Stimulated activated CD4-positive, alpha-beta T cell treated with anti-CD3 and anti-CD28 coated beads, Interleukin-4, amount 100 ng/mL, for 24 hours (primary cell): ENCODE measurements around the gene NKX6-2.
"Not testable (repeated sequence)": the region's sequence is repeated elsewhere in the genome, so short reads cannot be mapped to it uniquely, and the experiment has no call there.

Experiments
- DNase-seq: peaks from one replicate; pipeline ENCODE4 v3.0.0-alpha.2; 2020

Gene NKX6-2

DNA sequence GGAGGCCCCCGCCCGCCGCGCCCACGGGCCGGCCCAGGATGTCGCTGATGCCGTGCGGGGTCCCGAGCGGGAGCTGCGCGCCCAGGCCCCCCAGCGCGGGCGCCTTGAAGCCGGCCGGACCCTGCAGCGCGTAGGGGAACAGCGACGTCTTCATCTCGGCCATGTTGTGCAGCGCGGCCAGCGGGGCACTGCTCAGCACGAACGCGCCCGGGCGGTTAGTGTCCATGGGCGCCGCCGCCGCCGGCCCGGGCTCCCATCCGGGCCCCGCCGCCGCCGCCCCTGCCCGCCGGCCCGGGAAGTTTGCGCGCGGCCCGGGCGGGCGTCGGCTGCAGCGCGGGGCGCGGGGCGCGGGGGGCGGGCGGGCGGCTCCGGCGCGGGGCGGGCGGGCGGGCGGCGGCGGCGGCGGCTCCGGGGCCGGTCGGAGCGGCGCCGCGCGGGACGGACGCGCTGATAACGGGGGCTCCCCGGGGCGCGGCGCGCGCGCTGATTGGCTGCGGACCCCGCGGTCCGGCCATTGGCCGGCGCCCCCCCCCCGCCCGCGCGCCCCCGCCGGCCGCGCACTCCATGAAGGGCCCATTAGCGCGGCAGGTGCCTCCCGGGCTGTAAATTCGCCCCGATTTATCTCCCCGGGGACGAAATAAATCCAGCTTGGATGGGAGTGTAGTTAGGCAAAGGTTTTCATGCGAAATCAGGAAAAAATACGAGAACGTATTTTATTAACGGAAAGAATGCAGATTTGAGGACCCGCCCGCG is at the start of gene NKX6-2:
NKX6-2 (minus strand) TSS at position 425 of the 753 bp plus-strand sequence; CDS start at position 226, 199 bp downstream.
- DNase-seq = no peak

DNA sequence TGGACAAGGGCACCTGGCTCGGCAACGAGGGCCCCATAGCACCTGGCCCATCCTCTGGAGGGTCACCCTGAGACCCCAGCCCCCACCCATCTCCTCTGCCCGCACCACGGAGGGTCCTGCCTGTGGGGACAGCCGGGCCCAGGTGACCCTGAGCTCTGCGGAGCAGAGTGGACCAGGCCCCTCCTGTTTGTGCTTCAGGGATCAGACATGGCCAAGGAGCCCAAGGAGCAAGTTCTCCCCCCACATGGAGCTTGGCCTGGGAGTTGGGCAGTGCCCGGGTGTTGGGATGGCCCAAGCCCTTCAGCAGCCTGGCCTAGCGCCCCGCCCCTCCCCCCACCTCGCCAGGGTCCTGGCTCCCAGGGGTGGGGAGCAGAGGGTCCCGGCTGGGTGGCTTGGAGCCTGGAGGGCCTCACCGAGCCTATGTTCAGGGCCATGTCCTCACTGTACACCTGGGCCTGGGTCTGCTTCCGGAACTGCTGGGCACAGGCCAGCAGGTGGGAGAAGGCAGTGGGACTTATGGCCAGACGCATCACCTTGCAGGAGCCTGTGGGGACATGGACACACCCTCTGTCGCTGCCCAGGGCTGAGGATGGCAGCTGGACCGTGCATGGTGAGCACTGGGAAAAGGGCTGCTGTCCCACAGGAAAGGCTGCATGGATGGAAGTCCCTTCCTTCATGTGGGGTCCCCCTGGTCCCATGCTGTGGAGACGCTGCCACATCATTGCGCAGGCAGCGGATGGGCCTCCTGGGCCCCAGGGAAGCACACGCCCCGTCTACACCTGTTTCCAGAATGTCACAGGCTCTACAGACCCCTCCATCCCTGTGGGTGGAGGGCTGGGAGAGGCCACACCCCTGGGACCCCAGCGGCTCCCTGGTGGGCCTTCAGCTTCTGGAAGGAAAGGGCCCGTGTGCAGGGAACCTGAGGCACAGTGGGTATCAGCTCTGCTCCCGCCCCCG is 49.2 kb upstream of the NKX6-2 start:
- no peak for DNase-seq

DNA sequence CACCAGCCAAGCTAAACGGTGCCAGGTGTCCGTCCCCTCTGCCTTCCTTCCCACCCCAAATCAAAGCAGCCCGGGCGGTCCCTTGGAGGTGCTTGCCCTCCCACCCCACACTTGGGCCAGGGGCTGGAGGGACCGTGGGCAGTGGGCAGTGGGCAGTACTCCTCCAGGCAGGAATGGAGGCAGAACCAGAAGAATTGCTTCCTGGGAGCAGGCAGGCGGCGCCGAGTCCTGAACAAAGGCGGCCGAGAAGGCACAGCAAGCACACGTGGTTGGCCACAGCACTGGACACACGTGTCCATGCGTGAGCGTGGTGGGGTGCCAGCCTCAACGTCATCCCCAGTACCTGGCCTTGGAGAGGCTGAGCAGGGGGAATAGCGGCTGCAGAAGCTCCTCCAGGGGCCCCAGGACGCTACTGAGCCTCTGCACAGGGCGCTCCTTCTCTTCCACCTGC is 48.4 kb upstream of the NKX6-2 start:
- DNase-seq = no peak

DNA sequence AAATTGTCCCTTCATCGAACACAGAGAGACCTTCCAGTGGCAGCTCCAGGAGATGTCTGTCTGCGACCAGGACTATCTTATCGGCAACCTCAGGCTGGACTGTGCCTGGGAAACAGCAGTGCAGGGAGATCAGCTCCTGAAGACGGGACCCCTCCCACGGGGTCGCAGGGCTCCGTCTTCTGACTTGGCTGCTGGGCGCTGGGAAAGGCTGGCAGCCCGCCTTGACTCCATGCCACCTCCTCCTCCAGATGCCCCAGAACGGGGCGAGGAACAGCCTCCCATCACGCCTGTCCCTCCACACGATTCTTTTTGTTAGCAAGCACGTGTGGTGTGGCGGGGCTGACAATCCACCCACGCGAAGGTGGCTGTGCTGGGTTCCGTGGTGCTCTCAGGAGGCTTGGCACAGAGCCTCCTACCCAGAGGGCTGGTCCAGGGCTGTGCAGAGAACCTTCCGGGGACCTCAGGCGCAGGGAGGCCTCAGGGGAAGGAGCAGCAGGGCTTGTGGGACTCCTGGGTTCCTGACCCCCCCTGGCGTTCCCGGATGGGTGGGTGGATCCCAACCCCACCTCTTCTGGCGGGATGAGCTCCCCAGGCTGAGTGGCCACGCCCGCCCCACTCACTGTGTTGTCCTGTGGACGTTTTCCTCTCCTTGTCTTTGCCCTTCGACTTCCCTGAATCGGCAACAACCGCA is 47.6 kb upstream of the NKX6-2 start:
- no peak for DNase-seq

DNA sequence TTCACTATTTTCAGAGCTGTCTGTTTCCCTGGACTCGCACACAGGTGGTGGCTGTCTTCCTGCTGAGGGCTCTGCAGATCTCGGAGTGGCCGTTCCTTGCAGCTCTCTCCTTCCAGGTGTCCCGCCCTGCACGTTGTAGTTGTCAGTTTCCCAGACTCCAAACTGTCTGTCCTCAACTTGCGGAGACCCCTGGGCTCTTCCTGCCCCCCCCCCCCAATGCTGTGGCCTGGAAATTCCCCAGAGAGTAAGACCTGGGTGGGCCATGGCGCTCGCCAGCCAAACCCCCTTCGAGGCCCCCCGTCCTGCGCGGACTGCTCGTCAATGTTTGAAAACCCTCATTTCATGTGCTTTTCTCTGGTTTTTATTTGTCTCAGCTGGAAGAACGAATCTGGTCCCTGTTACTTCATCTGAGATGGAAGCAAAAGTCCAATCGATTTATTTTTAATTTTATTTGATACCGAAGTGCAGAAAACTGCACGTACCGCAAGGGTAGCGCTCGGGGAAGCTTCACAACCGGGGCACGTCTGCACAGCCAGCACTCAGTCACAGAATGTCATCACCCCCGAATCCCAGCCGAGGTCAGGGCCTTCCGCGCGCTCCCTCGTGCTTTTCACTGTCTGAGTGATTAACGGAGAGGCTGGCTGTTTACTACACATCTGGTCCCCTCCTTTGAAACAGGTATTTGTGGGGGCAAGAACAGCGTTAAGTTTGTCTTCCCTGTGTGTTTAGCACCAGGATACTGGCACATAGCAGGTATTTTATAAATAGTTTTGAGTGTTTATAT is 46.4 kb upstream of the NKX6-2 start:
- no peak for DNase-seq

DNA sequence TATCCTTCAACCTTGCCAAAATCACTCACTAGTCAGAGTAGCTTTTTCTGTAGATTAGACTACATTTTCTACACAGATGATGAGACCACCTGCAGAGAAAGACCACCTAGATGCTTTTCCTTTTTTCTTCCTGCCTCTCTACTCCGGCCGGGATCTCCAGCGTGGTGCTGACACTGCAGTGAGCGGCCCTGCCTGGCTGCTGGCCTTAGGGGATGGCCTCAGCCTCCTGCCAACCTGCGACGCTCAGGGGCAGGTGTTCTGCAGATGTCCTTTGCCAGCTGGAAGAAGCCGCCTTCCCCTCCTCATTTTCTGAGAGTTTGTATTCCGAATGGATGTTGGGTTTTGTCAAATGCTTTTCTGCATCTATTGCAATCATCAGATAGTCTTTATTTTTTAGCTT is 43.5 kb upstream of the NKX6-2 start:
- DNase-seq = no peak

DNA sequence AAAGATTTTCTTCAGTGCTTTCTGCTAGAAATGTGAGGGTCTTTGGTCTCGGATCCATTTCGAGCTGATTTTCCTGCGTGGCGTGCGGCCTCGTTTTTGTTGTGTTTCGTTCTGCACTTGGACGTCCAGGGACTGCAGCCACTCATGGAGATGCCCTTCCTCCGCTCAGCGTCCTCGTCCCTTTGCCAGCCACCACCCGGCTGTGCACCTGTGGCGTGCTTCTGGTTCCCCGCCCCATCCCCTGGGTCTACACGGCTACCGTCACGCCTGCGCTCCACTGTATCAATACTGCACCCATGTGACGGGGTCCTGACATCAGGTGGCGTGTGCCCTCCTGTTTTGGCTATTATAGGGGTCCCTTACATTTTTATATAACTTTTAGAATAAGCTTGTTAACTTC is 42.7 kb upstream of the NKX6-2 start:
- DNase-seq = no peak

DNA sequence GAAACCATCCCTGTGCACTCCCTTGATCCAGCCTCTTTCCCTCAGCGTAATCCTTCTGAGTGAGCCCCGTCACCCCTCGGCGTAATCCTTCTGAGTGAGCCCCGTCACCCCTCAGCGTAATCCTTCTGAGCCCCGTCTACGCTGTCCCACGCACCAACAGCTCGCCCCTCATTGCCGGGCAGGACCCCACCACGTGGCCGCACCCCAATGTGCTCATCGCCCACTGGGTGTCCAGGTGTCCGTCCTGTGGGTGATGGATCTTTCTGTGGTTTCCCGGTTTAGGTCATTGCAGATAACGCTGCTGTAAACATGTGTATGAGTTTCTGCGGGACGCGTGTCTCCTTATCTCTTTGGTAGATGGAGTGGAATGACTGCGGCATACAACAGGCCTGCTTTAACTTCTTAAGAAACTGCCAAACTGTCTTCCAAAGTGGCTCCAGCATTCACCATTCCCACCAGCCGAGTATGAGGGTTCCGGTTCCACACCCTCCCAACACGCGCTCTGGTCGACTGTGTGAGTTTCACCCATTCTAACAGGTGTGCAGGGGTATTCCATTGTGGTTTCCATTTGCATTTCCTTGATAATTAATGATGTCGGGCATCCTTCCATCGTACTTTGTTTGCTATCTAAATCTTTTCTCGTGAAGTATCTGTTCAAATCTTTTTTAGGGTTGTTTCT is 42.1 kb upstream of the NKX6-2 start:
- no peak for DNase-seq

DNA sequence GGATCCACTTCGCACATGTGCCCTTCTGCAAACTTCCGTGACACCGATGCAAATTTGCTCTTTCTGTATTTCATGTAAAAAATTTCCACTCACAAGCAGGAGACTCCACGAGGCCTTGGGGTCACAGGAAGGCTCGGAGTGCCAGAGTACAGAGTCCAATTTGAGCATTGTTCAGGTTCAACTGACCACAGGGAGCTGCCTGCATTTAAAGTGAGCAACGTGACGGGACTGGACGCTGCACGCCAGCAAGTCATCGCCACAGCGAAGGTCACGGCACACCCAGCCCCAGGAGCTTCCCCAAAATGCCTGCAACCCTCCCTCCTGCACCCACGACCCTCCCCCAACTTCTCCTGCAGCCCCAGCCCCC is 41.5 kb upstream of the NKX6-2 start:
- DNase-seq = no peak

DNA sequence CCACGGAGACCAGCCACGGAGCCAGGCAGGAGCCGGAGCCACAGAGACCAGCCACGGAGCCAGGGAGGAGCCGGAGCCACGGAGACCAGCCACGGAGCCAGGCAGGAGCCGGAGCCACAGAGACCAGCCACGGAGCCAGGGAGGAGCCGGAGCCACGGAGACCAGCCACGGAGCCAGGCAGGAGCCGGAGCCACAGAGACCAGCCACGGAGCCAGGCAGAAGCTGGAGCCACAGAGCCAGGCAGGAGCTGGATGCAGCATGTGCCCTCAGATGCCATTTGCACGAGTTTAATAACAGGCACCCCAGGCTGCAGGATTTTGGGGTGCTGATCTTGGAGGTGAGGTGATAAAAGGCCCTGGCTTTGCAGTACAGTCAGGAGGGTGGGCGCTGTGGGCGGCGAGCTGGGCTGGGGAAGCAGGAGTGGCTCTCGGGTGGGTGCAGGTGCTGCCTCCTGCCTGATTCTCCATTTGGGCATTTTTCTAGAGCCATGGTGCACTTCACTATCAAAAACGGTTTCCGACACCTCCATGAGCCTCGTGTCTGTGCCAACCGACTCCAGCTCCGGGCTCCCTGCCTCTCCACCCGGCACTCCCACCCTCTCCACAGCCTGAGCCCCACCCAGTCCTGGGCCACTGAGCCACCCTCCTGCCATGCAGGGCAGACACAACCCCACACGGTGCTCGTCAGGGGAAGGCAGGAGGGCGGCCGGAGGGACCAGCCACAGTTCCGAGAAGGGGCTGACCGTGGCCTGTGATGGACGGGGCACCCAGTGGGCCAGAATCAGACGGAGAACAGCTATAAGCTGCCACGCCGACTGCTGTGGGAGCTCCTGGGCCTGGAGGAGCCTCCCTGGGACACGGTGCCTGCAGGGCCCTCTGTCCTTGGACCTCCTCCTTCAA is 40.8 kb upstream of the NKX6-2 start:
- no peak for DNase-seq

DNA sequence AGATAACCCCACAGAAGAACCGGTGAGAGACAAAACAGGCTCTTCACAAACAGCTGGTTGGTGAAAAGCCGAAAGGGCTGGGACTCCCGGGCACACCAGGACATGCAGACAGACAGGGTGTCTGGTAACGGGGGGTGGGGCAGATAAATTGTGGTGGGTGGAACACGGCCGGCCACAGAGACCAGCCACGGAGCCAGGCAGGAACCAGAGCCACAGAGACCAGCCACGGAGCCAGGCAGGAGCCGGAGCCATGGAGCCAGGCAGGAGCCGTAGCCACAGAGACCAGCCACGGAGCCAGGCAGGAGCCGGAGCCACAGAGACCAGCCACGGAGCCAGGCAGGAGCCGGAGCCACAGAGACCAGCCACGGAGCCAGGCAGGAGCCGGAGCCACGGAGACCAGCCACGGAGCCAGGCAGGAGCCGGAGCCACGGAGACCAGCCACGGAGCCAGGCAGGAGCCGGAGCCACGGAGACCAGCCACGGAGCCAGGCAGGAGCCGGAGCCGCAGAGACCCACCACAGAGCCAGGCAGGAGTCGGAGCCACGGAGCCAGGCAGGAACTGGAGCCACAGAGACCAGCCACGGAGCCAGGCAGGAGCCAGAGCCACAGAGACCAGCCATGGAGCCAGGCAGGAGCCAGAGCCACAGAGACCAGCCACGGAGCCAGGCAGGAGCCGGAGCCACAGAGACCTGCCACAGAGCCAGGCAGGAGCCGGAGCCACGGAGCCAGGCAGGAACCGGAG is 40.0 kb upstream of the NKX6-2 start:
- not testable (repeated sequence) for DNase-seq

DNA sequence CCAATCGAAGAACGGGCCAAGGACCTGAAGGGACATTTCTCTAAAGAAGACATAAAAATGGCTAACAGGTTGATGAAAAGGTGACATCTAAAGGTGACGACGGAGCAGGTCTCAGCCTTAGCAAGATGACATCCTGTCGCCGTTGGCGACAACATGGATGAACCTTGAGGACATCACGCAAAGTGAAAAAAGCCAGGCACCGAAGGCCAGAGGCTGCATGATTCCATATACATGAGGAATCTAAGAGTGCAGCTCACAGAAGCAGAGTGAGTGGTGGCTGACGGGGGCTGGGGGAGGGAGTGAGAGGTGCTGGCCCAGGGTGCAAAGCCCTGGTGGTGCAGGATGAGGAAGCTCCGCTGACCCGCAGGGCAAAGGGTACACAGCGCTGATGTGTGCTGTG is 34.1 kb upstream of the NKX6-2 start:
- no peak for DNase-seq

DNA sequence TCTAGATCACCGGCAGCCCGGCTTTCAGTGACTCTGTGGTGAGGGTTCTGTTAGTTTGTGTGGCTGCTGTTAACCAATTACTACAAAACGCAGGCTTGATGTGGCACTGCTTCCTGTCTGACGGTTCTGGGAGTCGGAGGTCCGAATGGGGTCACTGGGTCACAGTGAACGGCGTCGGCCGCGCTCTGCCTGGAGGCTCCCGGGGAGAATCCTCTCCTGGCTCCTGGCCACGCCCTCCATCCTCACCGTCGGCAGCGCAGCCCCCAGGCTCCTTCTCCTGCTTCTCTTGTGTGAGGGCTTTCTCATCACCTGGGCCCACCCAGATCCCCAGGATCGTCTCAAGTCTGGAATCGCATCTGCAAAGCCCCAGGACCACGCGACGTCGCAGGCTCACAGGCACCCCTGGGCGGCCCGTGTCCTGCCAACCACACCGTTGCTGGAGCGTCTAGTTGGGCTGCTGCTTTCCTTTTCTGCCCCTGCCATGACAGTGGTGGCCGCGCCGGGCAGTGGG is 31.8 kb upstream of the NKX6-2 start:
- no peak for DNase-seq

DNA sequence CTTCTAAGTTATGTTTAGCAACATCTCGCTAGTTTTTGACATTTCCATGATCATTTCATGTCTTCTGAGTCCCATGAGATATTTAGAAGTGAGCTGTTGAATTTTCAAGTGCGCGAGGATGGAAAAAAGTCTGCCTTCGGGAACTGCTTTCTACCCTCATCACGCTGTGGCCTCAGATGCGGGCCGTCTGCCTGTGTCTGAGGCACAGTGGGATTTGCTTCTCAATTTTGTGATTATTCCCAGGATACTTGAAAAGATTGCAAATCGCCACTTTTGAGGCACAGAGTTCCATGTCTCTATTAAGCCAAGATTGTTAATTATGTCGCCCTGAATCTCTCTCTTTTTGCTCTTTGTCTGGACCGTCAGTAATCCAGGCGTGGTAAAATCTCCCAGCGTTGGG is 30.8 kb upstream of the NKX6-2 start:
- no peak for DNase-seq

DNA sequence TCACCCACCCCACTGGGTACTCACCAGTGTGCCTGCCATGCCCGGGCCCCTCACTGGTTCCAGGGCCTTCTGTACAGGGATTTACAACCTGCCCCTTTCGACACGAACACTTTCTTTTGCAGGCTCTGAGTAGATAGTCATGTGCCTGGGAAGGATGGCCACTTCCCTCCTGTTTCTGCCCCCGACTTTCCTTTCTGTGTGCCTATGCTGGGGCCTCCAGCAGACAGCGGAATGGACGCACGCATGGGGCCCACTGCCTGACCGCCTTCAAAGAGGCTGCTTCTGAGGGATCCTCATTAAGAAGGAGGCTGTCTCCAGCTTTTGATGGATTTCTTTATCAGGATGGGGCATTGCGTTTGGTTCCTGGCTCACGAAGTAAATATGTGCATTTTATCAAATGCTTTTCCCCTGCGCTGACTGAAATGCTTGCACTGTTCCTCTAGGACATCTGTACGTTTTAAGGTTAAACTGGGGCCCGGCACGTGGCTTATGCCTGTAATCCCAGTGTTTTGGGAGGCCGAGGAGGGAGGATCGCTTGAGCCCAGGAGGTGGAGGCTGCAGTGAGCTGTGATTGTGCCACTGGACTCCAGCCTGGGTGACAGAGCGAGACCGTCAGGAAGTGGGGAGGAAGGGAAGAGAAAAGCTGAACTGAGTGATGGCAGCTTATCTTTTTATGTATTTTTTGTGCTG is 29.4 kb upstream of the NKX6-2 start:
- no peak for DNase-seq

DNA sequence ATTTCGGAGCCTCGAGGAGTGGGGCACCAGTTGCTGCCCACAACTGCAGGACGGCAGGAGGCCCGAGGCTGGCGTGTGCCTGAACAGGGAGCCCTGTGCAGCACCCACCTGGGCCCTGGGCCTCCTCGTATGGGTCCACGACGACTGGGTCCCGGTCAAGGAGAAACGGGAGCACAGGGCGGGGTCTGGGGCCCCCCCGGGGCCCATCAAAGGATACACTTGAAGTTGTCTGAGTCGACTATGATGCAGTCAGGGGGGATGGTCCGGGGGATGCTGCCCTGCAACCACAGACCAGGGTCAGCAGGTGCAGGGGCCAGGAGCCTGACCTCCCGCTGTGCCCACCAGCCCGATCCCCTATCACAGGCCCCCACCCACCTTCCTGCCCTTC is 28.5 kb upstream of the NKX6-2 start:
- DNase-seq = no peak

DNA sequence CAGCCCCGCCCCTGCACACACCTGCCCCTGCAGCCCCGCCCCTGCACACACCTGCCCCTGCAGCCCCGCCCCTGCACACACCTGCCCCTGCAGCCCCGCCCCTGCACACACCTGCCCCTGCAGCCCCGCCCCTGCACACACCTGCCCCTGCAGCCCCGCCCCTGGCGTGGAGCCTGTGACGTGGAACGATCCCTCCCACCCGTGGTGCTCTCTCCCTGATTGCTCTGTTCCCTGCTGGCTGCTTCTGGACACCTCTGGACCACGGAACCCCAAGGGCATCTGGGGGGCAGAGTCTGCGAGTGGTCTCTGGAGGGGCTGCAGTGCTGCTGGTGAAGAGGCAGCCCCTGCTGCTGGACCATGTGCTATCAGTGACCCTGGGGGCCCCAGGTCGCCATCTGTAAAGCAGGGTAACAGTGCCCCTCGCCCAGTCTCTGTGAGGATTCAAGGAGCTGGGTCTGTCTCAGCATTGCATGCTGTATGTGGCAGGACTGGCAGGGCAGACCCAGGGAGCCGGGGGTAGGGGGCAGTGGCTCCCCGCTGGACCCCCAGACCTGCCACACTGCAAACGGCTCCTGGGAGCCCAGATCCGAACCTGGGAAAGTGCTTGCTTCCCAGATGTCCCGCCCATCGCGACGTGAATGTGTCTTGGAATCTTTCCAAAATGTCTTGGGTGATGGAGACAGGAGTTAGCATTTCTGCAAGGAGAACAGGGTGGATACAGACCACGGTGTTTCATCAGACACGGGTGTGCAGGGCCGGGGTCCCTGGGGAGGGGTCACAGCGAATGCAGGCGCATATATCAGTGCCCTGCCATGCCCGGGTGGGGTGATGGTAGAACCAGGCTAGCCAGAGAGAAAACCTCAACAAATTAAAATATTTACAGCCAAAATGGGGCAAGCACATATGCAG is 27.9 kb upstream of the NKX6-2 start:
- DNase-seq = no peak

DNA sequence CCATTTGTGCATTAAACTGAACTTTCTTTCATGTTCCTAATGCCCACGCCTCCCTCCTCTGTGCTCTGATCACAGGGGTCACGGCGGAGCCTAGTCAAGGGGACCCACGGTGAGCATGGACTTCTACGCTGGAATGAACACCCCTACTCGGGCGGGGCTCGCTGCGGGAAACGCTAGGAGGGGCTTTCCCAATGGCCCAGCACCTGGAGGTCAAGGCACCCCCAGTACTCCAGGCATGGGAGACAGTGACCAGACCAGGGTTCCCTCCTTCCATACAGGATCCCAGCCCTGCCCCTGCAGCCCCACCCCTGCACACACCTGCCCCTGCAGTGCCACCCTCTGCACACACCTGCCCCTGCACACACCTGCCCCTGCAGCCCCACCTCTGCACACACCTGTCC is 27.1 kb upstream of the NKX6-2 start:
- DNase-seq = no peak
